ENCODE results near the gene VDR.

GRCh38 chr12:47930634-47931033, 25.8 kb upstream of the VDR start:
- TF ChIP-seq, protein P1, sequence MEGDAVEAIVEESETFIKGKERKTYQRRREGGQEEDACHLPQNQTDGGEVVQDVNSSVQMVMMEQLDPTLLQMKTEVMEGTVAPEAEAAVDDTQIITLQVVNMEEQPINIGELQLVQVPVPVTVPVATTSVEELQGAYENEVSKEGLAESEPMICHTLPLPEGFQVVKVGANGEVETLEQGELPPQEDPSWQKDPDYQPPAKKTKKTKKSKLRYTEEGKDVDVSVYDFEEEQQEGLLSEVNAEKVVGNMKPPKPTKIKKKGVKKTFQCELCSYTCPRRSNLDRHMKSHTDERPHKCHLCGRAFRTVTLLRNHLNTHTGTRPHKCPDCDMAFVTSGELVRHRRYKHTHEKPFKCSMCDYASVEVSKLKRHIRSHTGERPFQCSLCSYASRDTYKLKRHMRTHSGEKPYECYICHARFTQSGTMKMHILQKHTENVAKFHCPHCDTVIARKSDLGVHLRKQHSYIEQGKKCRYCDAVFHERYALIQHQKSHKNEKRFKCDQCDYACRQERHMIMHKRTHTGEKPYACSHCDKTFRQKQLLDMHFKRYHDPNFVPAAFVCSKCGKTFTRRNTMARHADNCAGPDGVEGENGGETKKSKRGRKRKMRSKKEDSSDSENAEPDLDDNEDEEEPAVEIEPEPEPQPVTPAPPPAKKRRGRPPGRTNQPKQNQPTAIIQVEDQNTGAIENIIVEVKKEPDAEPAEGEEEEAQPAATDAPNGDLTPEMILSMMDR (IDR thresholded peaks at IDR 0.05; ENCODE audit: low read depth, low read length), result no peak
- TF ChIP-seq EZH2phosphoT487 (IDR thresholded peaks at IDR 0.05; ENCODE audit: low read depth), result no peak
